Measurements from ENCODE around the gene ZCCHC10.
"Not testable (repeated sequence)": the region's sequence is repeated elsewhere in the genome, so short reads cannot be mapped to it uniquely, and the experiment has no call there.

ZCCHC10 gene

DNA sequence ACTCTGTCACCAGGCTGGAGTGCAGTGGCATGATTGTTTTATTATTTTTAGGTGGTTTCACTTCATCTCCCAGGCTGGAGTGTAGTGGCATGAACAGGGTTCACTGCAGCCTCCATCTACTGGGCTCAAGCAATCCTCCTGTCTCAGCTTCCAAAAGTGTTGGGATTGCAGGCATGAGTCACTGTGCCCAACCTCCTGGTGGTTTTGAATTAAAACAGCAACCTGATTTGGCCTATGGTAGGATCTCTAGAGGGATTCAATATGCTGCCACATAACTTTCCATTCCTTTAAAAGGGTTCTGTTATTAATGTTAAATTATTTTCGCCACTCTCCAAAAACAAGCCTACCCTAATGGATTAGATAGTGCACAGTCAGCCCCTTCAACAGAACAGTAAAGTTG is 15.6 kb upstream of the ZCCHC10 start:
- DNase-seq (ENCODE audit: low spot score): no peak

- no peak for DNase-seq (ENCODE audit: low spot score)
Measured at GRCh38 chr5:133041157-133041784, 14.9 kb upstream of the ZCCHC10 start.

- not testable (repeated sequence) for DNase-seq (ENCODE audit: low spot score)
Measured at GRCh38 chr5:133036677-133037076, 10.3 kb upstream of the ZCCHC10 start.

DNA sequence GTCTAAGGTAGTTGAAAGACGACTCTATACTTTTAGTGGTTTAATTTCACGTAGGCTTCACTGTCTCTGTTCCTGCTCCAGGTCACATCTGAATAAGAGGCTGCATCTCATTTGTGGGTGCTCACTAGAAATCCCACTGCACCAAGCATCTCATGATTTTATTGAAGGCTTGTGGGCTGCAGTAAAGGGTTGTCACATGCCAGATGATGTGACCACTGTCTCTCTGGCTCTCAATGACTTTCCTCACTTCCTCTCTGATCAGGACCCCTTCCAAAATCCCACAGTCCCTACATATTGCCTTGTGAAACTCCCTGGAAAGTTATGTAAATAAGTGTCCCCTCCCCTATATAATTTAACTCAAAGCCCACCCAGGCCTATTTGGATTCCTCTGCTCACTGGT is 8.9 kb upstream of the ZCCHC10 start:
- no peak for DNase-seq (ENCODE audit: low spot score)

DNA sequence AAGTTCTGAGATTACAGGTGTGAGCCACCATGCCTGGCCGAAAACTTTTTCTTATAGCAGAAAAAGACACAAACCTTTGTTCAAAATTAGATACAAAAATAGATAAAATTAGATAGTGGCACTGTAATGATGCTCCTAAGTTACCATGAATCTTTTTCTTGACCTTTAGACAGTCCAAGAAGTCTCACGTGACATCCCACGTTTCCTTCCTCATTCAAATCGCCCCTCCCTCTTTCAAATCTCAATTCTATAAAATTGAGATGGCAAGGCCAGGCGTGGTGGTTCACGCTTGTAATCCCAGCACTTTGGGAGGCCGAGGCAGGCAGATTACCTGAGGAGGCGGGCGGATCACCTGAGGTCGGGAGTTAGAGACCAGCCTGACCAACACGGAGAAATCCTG is 7.7 kb upstream of the ZCCHC10 start:
- DNase-seq (ENCODE audit: low spot score): no peak

- peak; percentile 80 for DNase-seq (ENCODE audit: low spot score)
Measured at GRCh38 chr5:133032852-133033742, 6.7 kb upstream of the ZCCHC10 start.

DNA sequence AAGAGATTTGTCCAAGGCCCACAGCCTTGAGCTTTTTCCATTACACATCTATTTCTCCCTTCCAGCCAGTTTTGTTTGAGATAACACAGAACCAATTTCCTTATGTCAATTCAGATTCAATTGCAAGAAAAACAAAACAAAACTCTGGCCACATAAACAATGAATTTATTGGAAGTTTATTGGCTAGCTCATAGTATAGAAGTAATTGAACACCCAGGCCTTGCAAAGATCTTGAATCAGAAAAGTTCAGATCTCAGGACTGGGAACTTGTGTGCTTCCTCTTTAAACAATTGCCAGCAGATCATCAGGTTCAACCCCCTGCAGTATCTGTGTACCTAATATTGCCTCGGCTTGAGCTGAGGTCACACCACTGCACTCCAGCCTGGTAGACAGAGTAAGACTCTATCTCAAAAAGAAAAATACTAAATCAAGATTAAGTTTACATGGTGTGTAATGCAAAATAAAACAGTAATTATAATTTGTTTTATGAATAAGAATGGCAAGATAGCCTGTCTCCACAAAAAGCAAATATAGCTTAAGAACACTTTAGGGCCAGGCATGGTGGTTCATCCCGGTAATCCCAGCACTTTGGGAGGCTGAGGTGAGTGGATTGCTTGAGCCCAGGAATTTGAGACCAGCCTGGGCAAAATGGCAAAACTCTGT is 4.1 kb upstream of the ZCCHC10 start:
- no peak for DNase-seq (ENCODE audit: low spot score)

DNA sequence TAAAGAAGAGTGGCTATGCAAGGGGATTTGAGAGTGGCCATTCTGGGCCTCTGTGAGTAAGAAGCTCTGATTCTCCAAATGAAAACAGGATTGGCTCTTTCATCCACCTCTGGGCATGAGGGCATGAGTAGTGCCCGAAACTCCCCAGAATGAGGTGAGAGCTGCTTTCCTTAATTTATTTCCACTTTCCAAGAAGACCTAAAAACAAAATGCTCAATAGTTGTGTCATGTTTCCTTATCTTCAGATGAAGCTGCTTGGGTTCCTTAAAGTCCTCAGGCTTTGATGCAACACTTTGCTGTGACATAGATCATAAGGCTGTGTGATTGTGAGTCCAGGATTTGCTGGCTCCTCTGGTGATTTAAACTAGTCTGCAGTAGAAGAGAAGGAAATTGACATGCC is 3.1 kb upstream of the ZCCHC10 start:
- DNase-seq (ENCODE audit: low spot score): no peak

GRCh38 chr5:133026664-133027153 is 360 bp upstream of the ZCCHC10 start:
- DNase-seq (ENCODE audit: low spot score): no peak

GRCh38 chr5:133019471-133019870 is 6.9 kb downstream of the ZCCHC10 start:
- not testable (repeated sequence) for DNase-seq (ENCODE audit: low spot score)

GRCh38 chr5:133017964-133018363 is 8.4 kb downstream of the ZCCHC10 start:
- no peak for DNase-seq (ENCODE audit: low spot score)

DNA sequence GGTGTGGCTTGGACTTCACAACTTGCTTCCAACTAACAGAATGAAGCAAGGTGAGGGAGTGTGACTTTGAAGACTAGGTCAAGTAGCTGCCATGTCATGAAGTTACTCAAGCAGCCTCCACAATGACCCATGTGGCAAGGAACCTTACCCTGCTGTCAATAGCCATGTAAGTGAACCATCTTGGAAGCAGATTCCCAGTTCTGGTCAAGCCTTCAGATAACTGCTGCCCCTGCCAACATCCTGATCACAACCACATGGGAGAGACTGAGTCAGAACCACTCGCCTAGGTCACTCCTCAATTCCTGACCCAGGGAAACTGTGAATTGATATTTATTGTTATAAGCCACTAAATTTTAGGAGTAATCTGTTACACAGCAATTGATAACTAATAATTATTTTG is 10.9 kb downstream of the ZCCHC10 start:
- DNase-seq (ENCODE audit: low spot score): no peak

DNA sequence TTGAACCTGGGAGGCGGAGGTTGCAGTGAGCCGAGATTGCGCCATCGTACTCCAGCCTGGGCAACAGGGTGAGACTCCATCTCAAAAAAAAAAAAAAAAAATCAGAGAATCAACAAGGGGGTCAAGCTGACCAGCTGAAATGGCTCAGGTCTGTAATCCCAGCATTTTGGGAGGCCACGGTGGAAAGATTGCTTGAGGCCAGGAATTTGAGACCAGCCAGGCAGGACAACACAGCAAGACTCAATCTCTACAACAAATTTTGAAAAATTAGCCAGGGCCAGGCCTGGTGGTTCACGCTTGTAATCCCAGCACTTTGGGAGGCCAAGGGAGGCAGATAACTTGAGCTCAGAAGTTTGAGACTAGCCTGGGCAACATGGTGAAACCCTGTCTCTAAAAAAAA is 17.9 kb downstream of the ZCCHC10 start:
- DNase-seq (ENCODE audit: low spot score): not testable (repeated sequence)

DNA sequence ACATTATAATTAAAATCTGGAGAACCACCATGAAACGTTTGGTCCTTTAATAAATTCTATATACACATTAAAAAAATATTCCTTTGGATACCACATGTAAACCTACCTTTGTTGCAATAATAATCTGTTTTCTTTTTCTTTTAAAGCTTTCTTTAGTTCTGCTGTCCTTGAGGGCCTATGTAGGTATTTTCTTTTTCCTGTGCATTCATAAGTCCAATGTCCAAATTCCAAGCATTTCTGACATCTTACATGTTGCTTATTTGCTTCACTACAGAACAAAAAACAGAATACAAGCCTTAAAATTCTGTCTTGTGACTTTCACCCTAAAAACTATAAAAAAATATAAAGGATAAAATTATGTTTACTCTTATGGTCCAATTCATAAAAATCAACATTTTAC is 19.7 kb downstream of the ZCCHC10 start:
- no peak for DNase-seq (ENCODE audit: low spot score)

DNA sequence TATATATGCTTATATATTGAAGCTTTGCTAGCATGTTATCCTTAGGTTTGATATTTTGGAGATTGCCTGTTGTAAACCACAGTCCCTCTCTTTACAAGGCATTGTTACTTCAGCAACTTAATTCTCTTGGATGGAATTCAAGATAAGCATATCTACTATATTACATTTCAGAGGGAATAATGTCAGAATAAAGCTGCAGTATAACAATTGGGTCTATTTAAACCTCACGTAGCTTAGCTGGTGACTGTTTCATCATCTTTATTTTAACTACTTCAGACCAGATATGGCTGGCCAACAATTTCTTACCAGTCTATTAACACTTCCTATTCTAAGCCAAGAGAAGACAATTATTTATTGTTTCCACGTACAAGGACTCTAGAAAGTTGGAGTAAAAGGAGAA is 27.1 kb downstream of the ZCCHC10 start:
- no peak for DNase-seq (ENCODE audit: low spot score)

GRCh38 chr5:132998556-132998955 is 27.8 kb downstream of the ZCCHC10 start:
- DNase-seq (ENCODE audit: low spot score): no peak

DNA sequence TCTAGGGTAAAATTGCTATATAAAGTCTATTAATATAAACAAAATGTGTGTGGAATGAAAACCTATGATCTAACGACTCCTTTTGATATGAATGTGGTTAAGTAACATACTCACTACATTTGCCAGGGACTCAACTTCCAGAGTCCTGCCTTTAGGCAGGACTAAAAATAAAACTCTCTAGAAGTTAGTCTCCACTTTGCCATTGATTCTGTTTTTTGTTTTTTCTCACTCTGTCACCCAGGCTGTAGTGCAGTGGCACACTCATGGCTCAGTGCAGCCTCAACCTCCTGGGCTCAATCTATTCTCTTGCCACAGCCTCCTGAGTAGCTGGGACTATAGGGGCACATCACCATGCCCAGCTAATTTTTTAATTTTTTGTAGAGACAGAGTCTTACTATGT is 30.0 kb downstream of the ZCCHC10 start:
- no peak for DNase-seq (ENCODE audit: low spot score)

GRCh38 chr5:132987531-132988408 is 38.6 kb downstream of the ZCCHC10 start:
- no peak for DNase-seq (ENCODE audit: low spot score)

DNA sequence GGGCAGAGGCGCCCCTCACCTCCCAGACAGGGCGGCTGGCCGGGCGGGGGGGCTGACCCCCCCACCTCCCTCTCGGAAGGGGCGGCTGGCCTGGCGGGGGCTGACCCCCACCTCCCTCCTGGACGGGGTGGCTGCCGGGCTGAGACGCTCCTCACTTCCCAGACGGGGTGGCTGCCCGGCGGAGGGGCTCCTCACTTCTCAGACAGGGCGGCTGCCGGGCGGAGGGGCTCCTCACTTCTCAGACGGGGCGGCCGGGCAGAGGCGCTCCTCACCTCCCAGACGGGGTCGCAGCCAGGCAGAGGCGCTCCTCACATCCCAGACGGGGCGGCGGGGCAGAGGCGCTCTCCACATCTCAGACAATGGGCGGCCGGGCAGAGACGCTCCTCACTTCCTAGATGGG is 43.4 kb downstream of the ZCCHC10 start:
- not testable (repeated sequence) for DNase-seq (ENCODE audit: low spot score)

DNA sequence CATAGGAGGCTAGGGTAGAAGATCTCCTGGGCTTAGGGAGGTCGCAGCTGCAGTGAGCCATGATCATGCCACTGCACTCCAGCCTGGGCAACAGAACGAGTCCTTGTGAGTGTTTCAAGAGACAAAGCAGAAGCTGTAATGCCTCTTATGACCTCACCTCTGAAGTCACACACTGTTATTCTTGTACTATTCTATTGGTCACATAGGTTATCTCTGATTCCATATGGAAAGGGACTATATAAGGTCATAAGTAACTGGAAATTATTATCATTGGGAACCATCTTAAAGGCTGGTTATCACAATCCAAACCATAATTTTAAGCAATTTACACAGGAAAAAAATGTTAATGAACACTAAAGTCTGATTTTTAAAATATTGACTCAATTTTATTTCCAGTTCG is 45.1 kb downstream of the ZCCHC10 start:
- no peak for DNase-seq (ENCODE audit: low spot score)

DNA sequence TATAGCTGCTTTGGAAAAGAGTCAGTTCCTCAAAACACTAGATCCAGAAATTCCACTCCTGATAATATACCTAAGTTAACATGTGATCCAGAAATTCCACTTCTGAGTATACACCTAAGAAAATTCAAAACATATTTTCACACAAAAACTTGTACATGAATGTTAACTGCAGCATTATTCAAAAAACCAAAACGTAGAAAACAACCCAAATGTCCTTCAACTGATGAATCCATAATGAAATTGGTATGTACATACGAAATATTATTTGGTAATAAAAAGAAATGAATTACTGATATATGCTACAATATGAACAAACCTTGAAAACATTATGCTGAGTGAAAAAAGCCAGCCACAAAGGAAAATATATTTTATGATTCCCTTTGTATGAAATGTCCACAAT is 46.4 kb downstream of the ZCCHC10 start:
- DNase-seq (ENCODE audit: low spot score): no peak
